Activated naive CD4-positive, alpha-beta T cell (primary cell): Measurements from ENCODE around the gene PROZ.

Source experiments
- DNase-seq, 4 experiments: peaks; one replicate each; lab custom pipeline; 2025; lab: John Stamatoyannopoulos, UW

Gene PROZ

DNA sequence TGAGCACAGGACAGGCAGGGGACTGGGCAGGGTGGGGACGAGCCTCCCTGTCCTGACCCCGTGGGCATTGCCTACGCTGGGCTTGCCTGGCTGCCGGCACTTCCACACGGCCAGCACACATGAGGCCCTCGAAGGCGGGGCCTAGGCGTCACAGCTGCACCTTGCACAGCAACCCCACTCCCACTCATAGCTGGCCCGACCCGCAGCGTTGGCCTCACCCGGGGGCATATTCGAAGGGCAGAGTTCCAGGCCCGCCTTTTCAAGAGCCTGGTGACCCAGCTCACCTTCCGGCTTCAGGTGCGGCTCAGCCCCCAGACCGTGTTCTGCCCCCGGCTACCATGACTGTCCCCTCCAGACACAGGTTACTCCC is 16.9 kb upstream of the PROZ start:
- DNase-seq, result no peak

DNA sequence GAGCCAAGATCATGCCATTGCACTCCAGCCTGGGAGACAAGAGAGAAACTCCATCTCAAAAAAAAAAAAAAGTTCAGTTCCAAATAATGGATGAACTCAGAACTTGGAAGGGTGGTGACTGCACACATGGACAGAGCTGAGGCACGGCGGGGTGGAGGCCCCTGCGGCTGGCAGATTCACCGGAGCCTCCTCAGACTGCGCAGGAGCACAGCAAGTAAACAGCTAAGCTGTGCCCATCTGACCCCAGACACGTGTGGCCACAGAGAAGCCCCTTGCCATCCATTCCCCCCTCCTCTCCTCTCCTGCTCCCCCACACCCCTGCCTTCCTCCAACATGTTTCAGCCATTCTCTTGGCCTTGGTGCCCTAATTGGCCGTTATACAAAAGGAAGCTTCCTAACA is 15.6 kb upstream of the PROZ start:
- no peak for DNase-seq

DNA sequence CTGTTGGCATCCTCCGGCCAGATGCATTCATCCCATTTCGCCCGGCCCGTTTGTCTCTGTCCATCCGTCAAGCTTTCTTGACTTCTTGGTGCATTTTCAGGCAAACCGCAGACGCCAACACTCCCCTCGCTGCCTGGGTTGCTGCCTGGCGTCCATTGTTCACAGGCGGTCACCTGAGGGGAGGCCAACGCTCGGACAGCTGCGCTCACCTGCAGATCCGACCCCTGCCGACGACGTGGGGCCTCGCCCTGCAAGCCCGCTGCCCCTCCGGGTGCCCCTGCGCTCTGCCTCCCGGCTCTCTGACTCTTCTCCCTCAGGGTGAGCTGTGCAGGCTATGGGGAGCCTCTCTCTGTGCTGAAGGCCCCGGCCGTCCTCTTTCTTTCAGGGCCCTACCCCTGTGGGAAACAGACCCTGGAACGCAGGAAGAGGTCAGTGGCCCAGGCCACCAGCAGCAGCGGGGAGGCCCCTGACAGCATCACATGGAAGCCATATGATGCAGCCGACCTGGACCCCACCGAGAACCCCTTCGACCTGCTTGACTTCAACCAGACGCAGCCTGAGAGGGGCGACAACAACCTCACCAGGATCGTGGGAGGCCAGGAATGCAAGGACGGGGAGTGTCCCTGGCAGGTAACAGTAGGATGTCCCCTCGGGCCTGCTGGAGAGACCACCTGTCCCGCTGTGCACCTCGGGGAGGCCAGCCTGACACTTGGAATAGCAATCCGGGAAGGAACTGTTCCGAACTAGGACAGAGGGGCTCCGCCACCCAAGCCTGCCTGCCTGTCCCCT is 14.8 kb upstream of the PROZ start:
- DNase-seq, result no peak

DNA sequence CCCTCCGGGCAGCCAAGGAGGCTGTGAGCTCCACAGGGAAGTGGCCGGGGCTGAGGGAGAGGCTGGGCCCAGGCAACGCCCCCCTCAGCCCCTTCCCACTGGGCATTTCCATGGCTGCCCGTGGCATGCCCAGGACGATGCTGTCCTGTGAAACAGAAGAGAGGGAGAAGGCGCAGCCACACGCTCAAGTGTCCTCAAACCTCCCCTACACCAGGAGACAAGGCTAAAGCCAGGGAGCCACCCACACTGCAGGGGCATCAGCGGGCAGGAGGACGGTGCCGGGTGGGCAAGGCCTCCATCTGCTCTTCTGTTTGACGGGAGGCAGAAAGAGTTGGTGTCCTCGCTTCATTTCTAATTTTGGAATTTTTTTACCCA is 14.2 kb upstream of the PROZ start:
- no peak for DNase-seq

DNA sequence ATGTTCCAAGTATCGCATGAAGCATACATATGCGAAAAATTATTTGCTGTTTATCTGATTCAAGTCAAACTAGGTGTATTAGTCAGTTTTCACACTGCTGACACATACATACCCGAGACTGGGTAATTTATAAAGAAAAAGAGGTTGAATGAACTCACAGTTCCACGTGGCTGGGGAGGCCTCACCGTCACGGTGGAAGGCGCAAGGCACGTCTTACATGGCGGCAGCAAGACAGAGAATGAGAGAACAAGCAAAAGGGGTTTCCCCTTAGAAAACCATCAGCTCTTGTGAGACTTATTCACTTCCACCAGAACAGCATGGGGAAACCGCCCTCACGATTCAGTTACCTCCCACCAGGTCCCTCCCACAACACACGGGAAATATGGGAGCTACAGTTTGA is 13.0 kb upstream of the PROZ start:
- no peak for DNase-seq

DNA sequence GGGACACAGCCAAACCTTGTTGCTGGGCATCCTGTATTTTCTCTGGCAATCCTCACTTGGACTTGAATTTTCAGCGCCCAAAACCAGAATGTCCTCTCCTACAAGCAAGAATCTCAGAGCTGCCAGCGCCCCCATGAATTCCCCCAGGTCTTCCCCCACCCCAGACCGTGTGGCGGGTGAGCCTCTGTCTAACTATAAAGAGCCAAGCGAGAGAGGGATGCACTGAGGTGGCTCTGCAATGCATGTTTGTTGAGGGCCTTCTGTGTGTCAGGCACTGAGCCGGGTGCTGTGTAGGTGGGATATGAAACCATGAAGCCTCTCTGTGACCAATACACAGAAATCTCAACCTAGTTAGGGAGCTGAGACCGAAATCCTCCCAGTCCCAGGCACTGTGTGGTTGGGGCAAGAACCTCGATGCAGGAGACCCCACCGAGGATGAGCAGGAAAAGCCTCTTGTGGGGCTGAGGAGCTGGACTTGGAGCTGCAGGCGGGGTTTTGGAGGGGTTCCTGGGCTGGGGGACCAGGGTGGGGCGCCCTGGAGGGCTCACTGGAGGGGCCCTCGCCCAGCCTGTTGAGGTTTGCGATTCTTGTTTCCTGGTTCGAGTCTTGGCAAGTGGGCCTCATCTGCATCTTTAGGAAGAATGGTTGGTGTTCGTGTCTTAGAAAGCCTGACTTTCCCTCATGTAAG is 12.4 kb upstream of the PROZ start:
- no peak for DNase-seq

DNA sequence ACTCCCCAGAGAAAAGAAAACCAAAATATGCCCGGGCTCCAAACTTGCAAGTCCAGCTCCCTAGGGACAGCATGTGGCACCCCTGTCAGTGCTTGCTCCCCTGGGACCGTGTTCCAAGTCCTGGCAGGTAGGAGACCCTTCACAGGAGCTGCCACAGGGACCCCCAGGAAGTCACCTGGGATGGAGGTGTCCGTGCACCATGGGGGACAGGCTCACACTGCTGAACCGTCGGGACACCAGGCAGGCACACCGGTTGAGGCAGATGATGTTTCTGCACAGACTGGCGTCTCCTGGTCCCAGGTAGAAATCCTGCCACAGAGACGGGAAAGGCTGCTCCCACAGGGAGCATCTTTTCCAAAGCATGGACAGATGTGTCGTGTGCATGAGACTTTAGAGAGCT is 11.7 kb upstream of the PROZ start:
- no peak for DNase-seq

DNA sequence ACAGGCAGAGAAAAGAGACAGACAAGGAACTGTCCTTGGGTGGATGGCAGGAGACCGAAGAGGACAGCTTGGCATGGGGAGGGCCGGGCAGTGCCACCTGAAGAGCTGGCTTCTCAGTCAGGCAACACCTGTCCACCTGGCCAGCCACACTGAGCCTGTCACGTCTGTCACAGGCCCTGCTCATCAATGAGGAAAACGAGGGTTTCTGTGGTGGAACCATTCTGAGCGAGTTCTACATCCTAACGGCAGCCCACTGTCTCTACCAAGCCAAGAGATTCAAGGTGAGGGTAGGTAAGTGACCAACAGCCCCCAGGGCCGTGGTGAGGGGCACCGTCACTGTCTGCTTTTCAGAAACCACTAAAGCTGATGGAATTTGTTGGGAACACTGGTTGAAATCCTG is 11.2 kb upstream of the PROZ start:
- DNase-seq, result no peak

DNA sequence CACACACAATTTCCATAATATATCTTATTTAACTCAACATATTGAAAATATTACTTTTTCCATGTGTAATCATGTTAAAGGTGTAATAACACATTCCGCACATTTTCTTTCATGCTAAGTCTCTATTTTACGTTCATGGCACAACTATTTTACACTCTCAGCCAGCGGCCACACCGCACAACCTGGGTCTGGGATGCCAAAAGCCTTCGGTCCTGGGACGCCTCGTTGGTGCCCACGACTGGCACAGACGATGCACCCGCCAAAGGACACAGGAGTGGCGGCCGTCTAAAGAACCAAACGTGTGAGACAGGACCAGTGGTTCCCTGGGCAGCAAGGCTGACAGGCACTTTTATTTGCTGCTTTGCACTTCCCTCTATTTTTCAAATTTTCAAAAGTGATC is 10.0 kb upstream of the PROZ start:
- DNase-seq, result no peak

DNA sequence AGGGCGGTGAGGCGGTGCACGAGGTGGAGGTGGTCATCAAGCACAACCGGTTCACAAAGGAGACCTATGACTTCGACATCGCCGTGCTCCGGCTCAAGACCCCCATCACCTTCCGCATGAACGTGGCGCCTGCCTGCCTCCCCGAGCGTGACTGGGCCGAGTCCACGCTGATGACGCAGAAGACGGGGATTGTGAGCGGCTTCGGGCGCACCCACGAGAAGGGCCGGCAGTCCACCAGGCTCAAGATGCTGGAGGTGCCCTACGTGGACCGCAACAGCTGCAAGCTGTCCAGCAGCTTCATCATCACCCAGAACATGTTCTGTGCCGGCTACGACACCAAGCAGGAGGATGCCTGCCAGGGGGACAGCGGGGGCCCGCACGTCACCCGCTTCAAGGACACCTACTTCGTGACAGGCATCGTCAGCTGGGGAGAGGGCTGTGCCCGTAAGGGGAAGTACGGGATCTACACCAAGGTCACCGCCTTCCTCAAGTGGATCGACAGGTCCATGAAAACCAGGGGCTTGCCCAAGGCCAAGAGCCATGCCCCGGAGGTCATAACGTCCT is 9.4 kb upstream of the PROZ start:
- no peak for DNase-seq

DNA sequence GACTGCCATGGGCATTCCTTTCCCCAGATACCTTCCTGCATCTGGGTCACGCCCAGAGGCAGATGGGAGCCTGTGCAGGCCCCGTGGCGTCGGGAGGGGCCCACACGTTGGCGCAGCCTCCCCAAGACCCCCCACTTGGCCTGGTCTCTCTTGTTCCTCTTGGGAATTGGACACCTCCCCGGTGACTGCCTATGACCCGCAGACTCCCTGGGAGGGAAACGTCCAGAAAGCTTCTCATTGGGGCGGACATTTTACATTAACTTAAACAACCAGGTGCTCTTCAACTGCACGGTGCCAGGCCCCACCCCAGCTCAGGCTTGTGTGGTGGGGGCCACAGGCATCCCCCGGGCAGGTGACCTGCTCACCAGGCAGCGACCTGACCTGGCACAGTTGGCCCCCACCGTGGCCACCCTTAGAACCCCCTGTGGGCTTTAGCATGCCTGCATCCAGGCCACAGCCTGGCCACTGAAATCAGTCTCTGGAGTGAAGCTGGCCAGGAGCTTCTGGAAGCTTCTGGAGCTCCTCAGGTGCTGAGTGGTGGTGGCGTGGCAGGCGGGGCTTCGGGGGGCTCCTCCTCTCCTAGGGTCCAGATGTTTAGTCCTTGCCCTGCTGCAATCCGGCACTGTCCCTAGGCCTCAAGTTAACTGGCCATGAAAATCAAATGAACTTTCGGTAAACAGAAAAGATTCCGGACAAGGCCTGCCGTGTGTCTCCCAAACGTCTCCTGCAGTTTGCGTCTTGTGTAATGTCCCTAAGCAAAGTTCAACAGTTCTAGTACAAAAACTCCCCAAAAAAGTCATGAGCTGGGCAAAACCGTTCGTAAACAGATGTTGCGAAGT is 8.5 kb upstream of the PROZ start:
- DNase-seq, result no peak

DNA sequence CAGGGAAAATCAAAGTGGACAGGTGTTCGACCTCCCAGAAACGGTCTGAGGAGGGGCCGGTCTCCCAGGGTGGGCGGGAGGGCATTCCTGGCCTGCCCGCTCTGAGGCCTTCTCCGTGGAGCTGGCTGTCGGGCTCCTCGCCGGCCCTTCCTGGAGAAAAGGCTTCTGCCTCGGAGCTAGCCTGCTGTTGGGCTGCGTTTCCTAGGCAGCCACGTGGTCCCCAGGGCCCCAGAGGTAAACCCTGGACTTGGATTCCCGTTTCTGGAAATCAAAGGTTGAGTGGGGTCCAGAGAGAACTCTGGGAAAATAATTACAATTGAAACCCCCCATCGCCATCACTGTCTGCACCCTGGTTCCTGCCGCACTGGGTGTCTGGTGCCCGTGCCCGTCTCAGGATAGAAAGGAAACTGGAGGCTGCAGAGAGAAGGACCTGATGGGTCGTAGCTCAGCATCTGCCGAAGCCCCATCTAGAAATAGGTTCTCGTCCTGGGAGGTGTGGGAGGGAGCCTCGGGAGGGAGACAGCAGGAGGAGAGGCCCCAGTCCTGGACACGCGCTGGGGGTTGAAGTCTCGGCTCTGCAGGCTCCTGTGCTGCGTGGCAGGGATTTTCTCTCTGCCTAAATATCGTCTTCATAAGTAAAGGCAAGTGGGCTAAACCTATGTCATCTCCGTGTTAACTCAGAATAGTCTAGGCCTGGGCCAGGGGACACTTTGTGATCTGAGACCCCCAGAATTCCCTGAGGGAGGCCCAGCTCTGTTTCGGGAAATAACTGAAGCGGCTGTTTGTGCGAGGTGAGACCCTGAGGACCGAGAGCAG is 7.7 kb upstream of the PROZ start:
- DNase-seq, result no peak

DNA sequence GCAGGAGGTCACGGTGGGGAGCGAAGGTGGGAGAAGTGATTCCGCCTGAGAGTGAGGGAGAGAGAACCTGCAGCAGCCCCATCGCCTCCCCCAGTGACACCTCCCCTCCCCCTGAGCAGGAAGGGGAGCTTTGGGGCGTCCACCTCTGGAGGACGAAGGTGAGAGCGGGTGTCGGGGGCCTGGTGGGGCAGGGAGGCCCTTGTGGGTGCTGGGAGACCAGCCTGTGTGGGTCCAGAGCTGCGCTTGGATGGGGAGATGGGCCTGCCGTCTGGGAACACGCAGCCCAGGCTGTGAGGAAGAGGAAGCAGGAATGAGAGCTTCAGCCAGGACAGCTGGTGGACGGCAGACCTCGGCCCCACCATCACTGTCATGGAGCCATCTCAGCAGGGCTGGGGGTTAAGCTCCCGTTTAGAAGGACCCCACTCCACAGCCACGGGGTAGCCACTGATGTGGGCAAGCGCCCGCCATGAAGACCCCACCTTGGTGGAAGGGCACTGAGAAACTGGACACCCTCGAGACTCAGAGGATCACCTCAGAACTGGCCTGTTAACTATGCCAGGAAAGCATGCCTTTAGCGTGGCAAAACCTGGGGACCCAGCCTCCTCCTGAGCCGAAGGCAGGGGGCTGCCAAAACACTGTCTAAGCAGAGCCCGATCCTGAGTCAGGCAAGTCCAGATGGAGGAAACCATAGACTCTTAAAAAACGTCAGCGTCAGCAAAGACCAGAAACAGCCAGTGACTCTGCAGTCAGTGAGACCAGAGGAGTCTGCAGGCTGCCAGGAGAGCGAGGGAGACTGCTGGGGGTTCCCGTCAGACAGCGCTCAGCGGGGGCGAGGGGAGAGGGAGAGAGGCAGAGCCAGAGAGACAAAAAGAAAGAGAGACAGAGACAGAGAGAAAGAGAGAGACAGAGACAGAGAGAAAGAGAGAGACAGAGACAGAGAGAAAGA is 6.4 kb upstream of the PROZ start:
- no peak for DNase-seq

DNA sequence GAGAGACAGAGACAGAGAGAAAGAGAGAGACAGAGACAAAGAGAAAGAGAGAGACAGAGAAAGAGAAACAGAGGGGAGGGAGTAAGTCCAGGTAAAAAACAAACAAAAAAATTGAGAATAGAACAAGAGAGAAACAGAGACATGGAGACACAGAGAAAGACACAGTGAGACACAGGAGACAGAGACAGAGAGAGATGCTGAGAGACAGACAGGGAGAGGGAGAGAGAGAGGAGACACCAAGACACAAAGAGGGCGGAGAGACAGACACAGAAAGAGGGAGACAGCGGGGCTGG is 5.8 kb upstream of the PROZ start:
- no peak for DNase-seq

DNA sequence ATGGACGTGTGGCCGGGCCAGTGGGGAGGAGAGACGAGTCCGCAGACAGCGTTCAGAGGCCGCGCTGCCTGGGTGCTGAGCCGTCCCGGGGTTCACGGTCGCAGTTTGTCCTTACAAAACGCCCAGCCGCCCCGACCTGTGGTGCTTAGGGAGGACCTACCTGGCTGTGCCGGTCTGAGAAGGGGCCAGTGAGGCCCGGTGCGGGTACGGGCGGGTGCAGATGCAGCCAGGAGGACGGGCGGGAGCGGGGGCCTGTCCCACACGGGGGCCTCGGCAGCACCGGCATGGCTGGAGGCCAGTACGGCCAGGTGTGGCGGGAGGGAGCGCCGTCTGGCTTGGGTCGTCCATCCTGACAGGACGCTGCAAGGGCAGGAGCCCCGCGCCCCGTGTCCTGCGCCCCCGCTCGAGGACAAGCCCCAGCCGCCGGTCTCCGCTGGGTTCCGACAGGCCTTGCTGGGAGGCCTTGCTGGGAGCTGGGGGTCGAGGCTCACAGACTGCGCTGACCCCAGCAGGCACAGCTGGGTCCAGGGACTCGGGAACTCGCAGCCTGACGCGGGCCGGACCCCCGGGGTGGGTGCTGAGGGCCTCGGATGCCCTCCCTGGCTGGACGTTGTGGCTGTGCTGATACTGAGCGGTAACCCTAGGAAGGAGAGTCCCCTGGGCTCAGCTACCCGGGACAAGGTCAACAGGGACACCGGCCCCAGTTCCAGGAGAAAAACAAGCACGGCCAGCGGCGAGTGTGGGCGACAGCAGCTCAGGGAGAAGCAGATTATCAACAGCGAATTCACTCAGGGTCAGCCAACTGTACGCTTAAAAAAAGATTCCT is 5.3 kb upstream of the PROZ start:
- DNase-seq, result peak in 1 of 4 experiments; percentile 40

DNA sequence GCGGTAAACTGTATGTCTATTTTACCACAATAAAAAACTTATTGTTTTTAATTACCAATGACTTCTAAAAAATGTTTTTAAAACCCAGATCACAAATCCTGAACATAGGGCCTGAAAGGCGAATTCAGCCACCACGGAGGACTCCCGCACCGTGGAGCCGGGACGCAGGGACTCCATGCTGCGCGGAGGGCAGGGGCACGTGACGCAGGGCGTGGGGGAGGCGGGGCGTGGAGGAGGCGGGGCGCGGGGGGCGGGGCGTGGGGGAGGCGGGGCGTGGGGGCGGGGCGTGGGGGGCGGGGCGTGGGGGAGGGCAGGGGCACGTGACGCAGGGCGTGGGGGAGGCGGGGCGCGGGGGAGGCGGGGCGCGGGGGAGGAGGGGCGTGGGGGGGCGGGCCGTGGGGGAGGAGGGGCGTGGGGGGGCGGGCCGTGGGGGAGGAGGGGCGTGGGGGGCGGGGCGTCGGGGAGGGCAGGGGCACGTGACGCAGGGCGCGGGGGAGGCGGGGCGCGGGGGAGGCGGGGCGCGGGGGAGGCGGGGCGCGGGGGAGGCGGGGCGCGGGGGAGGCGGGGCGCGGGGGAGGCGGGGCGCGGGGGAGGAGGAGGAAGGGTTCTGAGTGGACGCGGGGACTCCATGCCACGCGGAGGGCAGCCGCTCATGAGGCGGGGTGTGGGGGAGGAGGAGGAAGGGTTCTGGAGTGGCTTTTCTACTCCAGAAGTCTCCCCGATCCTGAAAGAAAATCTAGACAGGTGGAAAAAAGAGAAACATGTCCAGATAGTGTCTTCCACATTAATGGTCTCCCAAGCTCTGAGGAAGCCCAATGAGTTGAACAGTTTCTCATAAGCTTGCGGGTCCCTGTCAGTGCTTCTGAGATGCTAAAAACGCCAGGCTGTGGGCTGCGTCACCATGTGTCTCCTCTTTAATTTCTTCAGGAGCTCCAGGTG is 4.4 kb upstream of the PROZ start:
- peak; percentile 46 to 80 (median 66) for DNase-seq

DNA sequence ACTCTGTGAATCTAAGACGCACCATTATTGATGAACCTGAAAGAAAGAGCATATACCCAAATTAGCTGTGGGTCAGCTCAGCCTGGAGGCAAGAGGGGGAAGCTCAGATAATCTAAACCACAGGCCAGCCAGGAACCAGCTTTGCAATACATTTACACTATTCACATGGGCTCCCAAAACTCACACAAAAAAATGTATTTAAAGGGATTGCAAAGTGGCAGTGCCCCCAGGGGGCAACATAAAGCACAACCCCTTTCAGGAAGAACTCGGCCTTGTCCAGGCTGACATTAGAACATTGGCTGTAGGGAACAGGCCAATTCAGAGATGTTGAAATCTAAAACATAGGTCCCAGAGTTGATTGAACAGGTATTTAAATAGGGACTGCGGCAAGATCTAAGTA is 3.2 kb upstream of the PROZ start:
- no peak for DNase-seq

DNA sequence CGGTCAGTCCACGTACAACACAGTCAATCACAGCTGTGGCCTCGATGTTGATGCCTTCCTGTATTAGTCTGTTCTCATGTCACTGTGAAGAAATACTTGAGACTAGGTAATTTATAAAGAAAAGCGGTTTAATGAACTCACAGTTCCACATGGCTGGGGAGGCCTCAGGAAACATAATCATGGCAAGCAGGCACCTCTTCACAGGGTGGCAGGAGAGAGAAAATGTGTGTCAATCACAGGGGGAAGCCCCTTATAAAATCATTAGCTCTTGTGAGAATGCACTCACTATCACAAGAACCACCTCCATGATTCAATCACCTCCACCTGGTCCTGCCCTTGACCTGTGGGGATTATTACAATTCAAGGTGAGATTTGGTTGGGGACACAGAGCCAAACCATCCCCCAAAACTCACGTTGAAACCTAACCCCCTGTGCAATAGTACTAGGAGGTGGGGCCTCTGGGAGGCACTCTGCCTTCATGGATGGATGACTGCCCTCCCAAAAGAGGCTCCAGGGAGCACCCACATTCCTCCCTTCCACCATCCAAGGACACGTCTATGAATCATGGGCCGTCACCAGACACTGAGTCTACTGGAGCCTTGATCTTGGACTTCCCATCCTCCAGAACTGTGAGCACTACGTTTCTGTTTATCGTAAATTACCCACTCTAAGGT is 2.3 kb upstream of the PROZ start:
- no peak for DNase-seq
